SK-N-SH (cell line): ENCODE measurements around the gene MAP2.

Source experiments
- CTCF ChIP-seq: fragments of 200-600 bp; sonication (generic); IDR thresholded peaks from 2 replicates; pipeline ENCODE4 v1.6.1; 2017; ENCODE audit warnings: antibody characterized with exemption, mild to moderate bottlenecking, moderate library complexity
- EZH2phosphoT487 ChIP-seq: fragments of 200-600 bp; sonication (generic); IDR thresholded peaks from 2 replicates; pipeline ENCODE4 v1.6.1; 2017; ENCODE audit warnings: low read depth, mixed run types, mild to moderate bottlenecking, antibody characterized with exemption, moderate library complexity, borderline replicate concordance
- JUND ChIP-seq: IDR thresholded peaks from 2 replicates; pipeline ENCODE4 v1.4.0; 2012
- NRF1 ChIP-seq: IDR thresholded peaks from 2 replicates; pipeline ENCODE4 v1.6.1; 2012; ENCODE audit warnings: low read depth, mild to moderate bottlenecking, low read length
- POLR2AphosphoS5 ChIP-seq: IDR thresholded peaks from 2 replicates; pipeline ENCODE4 v1.6.1; 2012; ENCODE audit warnings: low read depth, low read length
- RAD21 ChIP-seq: IDR thresholded peaks from 2 replicates; pipeline ENCODE4 v1.6.1; 2012; ENCODE audit warnings: mild to moderate bottlenecking, low read length
- REST ChIP-seq: IDR thresholded peaks from 2 replicates; pipeline ENCODE4 v1.6.1; 2012; ENCODE audit warnings: mild to moderate bottlenecking, low read depth, low read length, moderate library complexity
- TAF1 ChIP-seq: IDR thresholded peaks from 2 replicates; pipeline ENCODE4 v1.6.1; 2012; ENCODE audit warnings: low read depth, mild to moderate bottlenecking, low read length, moderate library complexity, borderline replicate concordance
- YY1 ChIP-seq: IDR thresholded peaks from 2 replicates; pipeline ENCODE4 v1.4.0; 2012; ENCODE audit warnings: low read depth, mild to moderate bottlenecking

GRCh38 chr2:209376686-209377085 is 47.2 kb upstream of the MAP2 start:
- TF ChIP-seq POLR2AphosphoS5 (no peak), CTCF (no peak), YY1 (no peak), REST (no peak), TAF1 (no peak), NRF1 (no peak), RAD21 (no peak), EZH2phosphoT487 (no peak), JUND (no peak)
